WTC11 (cell line): ENCODE data around the gene ZIC5. TPM values are rescaled to one million over a fixed set of nuclear protein-coding genes. Genes with fewer than 3 reads are reported as not detected.

Source experiments
- ATAC-seq: fragments of 200-7000 bp; cut with Tn5 transposase; 2 replicates; pipeline ENCODE4 v1.10.0; 2021; ENCODE audit warnings: mild to moderate bottlenecking, moderate library complexity
- CTCF ChIA-PET: fragments of 300-600 bp; sonication (Branson Sonifier 250); formaldehyde crosslinking; loops from one replicate; lab custom pipeline; 2021; ENCODE audit warnings: antibody characterized with exemption; lab: Charles Lee
- POLR2A ChIA-PET: fragments of 350-600 bp; sonication (Branson Sonifier 250); formaldehyde crosslinking; loops from one replicate; lab custom pipeline; 2021; ENCODE audit warnings: antibody characterized with exemption; lab: Charles Lee
- DNase-seq: peaks from one replicate; pipeline ENCODE4 v3.0.0; 2021; ENCODE audit warnings: low spot score
- H3K27ac Mint-ChIP-seq: 2 replicates; pipeline ENCODE4 v1.8.0; 2021; ENCODE audit warnings: mixed read lengths
- H3K27me3 Mint-ChIP-seq: 2 replicates; pipeline ENCODE4 v1.8.0; 2021; ENCODE audit warnings: low read depth, mild to moderate bottlenecking, moderate library complexity, mixed read lengths
- H3K36me3 Mint-ChIP-seq: 2 replicates; pipeline ENCODE4 v1.8.0; 2021; ENCODE audit warnings: mixed read lengths
- H3K4me1 Mint-ChIP-seq: 2 replicates; pipeline ENCODE4 v1.8.0; 2022; ENCODE audit warnings: mixed read lengths
- H3K4me3 Mint-ChIP-seq: 2 replicates; pipeline ENCODE4 v1.8.0; 2021; ENCODE audit warnings: mild to moderate bottlenecking, moderate library complexity, mixed read lengths
- H3K9me3 Mint-ChIP-seq: 2 replicates; pipeline ENCODE4 v1.8.0; 2021; ENCODE audit warnings: mixed read lengths
- CBFB ChIP-seq: sonication (generic); formaldehyde crosslinking; IDR thresholded peaks from 2 replicates; pipeline ENCODE4 v1.8.1; 2022; ENCODE audit warnings: mild to moderate bottlenecking, low read depth, missing genetic modification reagents
- CREB1 ChIP-seq: sonication (generic); formaldehyde crosslinking; IDR thresholded peaks from 2 replicates; pipeline ENCODE4 v1.8.0; 2023; ENCODE audit warnings: mild to moderate bottlenecking, missing genetic modification reagents
- CREM ChIP-seq: sonication (generic); formaldehyde crosslinking; IDR thresholded peaks from 2 replicates; pipeline ENCODE4 v1.8.1; 2022; ENCODE audit warnings: mild to moderate bottlenecking, missing genetic modification reagents, moderate library complexity
- EMX1 ChIP-seq: fragments of 250-450 bp; sonication (Bioruptor Pico); IDR thresholded peaks from 2 replicates; pipeline ENCODE4 v1.8.0; 2021; ENCODE audit warnings: mild to moderate bottlenecking
- FOXJ3 ChIP-seq: sonication (generic); formaldehyde crosslinking; IDR thresholded peaks from 2 replicates; pipeline ENCODE4 v1.9.0; 2021; ENCODE audit warnings: missing genetic modification reagents, mild to moderate bottlenecking, borderline replicate concordance
- GRHL2 ChIP-seq: fragments of 250-450 bp; sonication (Bioruptor Pico); IDR thresholded peaks from 2 replicates; pipeline ENCODE4 v1.8.0; 2022; ENCODE audit warnings: mild to moderate bottlenecking, moderate library complexity; ENCODE audit not compliant: insufficient replicate concordance, severe bottlenecking
- JUN ChIP-seq: sonication (generic); formaldehyde crosslinking; IDR thresholded peaks from 2 replicates; pipeline ENCODE4 v1.8.0; 2023; ENCODE audit warnings: mild to moderate bottlenecking, missing genetic modification reagents
- MXD4 ChIP-seq: fragments of 250-450 bp; sonication (Bioruptor Pico); IDR thresholded peaks from 2 replicates; pipeline ENCODE4 v1.8.0; 2021; ENCODE audit warnings: mild to moderate bottlenecking, moderate library complexity, borderline replicate concordance
- NFATC4 ChIP-seq: fragments of 250-450 bp; sonication (Bioruptor Pico); IDR thresholded peaks from 2 replicates; pipeline ENCODE4 v1.9.0; 2021; ENCODE audit warnings: mild to moderate bottlenecking
- NR1H2 ChIP-seq: sonication (generic); formaldehyde crosslinking; IDR thresholded peaks from 2 replicates; pipeline ENCODE4 v1.9.0; 2021; ENCODE audit warnings: mild to moderate bottlenecking, moderate library complexity, missing genetic modification reagents
- NR3C1 ChIP-seq: sonication (generic); formaldehyde crosslinking; conservative IDR thresholded peaks from 2 replicates; pipeline ENCODE4 v1.8.1; 2023; ENCODE audit warnings: low read depth, mild to moderate bottlenecking, missing genetic modification reagents
- RELA ChIP-seq: sonication (generic); formaldehyde crosslinking; IDR thresholded peaks from 2 replicates; pipeline ENCODE4 v1.8.1; 2022; ENCODE audit warnings: missing genetic modification reagents, mild to moderate bottlenecking, borderline replicate concordance
- TEAD1 ChIP-seq: sonication (generic); formaldehyde crosslinking; IDR thresholded peaks from 2 replicates; pipeline ENCODE4 v1.8.0; 2022; ENCODE audit warnings: mild to moderate bottlenecking, missing genetic modification reagents
- TEAD4 ChIP-seq: sonication (generic); formaldehyde crosslinking; IDR thresholded peaks from 2 replicates; pipeline ENCODE4 v1.8.0; 2022; ENCODE audit warnings: mild to moderate bottlenecking, missing genetic modification reagents
- TP53 ChIP-seq: sonication (generic); formaldehyde crosslinking; IDR thresholded peaks from 2 replicates; pipeline ENCODE4 v1.8.1; 2023; ENCODE audit warnings: mild to moderate bottlenecking, missing genetic modification reagents
- ZBTB21 ChIP-seq: sonication (generic); formaldehyde crosslinking; IDR thresholded peaks from 2 replicates; pipeline ENCODE4 v1.8.1; 2023; ENCODE audit warnings: mild to moderate bottlenecking, missing genetic modification reagents, borderline replicate concordance
- ZNF121 ChIP-seq: sonication (generic); formaldehyde crosslinking; IDR thresholded peaks from 2 replicates; pipeline ENCODE4 v1.8.0; 2023; ENCODE audit warnings: missing genetic modification reagents
- ZNF317 ChIP-seq: sonication (generic); formaldehyde crosslinking; IDR thresholded peaks from 2 replicates; pipeline ENCODE4 v1.8.1; 2023; ENCODE audit warnings: low read depth, mild to moderate bottlenecking, moderate library complexity, missing genetic modification reagents, borderline replicate concordance
- ZNF512 ChIP-seq: sonication (generic); formaldehyde crosslinking; IDR thresholded peaks from 2 replicates; pipeline ENCODE4 v1.8.1; 2022; ENCODE audit warnings: missing genetic modification reagents, borderline replicate concordance
- total RNA-seq: library from RNA; stranded (reverse); gene quantifications from 3 replicates; pipeline ENCODE4 v1.2.3, GENCODE V29; 2021
- TF ChIP-seq, protein P1 (sequence below): fragments of 250-450 bp; sonication (Bioruptor Pico); IDR thresholded peaks from 2 replicates; pipeline ENCODE4 v1.8.0; 2021; ENCODE audit warnings: mild to moderate bottlenecking
- TF ChIP-seq, protein P2 (sequence below): fragments of 250-450 bp; sonication (Bioruptor Pico); conservative IDR thresholded peaks from 2 replicates; pipeline ENCODE4 v1.9.0; 2021; ENCODE audit warnings: mild to moderate bottlenecking
- TF ChIP-seq, protein P3 (sequence below): sonication (generic); formaldehyde crosslinking; IDR thresholded peaks from 2 replicates; pipeline ENCODE4 v1.8.1; 2023; ENCODE audit warnings: mild to moderate bottlenecking, missing genetic modification reagents

Gene ZIC5
- total RNA-seq, 1 experiment from 2014 or later = 46.4 TPM

GRCh38 chr13:99926014-99926731, 45.4 kb downstream of the ZIC5 start:
- no peak overlapping the region; the same call in 1 of the 2 replicates for H3K27ac Mint-ChIP-seq
- peaks cover 5% of the 10 kb centered on the region for H3K9me3 Mint-ChIP-seq
- ChIA-PET CTCF (interaction anchor here (1.0 to 2.3 kb wide), 6 partner anchors 10 to 270 kb away, joined by 3 to 21 read pairs (median 4); no protein-coding TSS in a partner anchor), POLR2A (no interaction called here)
- H3K27me3 Mint-ChIP-seq = no peaks in the 10 kb centered on the region
- H3K4me1 Mint-ChIP-seq = peaks cover 22% of the 10 kb centered on the region
- no peak overlapping the region for H3K4me3 Mint-ChIP-seq
- TF ChIP-seq, protein P1, sequence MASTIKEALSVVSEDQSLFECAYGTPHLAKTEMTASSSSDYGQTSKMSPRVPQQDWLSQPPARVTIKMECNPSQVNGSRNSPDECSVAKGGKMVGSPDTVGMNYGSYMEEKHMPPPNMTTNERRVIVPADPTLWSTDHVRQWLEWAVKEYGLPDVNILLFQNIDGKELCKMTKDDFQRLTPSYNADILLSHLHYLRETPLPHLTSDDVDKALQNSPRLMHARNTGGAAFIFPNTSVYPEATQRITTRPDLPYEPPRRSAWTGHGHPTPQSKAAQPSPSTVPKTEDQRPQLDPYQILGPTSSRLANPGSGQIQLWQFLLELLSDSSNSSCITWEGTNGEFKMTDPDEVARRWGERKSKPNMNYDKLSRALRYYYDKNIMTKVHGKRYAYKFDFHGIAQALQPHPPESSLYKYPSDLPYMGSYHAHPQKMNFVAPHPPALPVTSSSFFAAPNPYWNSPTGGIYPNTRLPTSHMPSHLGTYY (CRISPR knock-in tag) = no peak
- TF ChIP-seq ZNF512 = no peak
- TF ChIP-seq ZNF121 (CRISPR knock-in tag) = no peak
- TF ChIP-seq FOXJ3 (CRISPR knock-in tag) = no peak
- TF ChIP-seq NR1H2 (CRISPR knock-in tag) = no peak
- TF ChIP-seq NR3C1 (CRISPR knock-in tag) = no peak
- TF ChIP-seq ZNF317 (CRISPR knock-in tag) = no peak
- no peak for TF ChIP-seq EMX1
- no peak for TF ChIP-seq JUN (CRISPR knock-in tag)
- TF ChIP-seq CBFB (CRISPR knock-in tag) = no peak
- no peak for TF ChIP-seq GRHL2
- TF ChIP-seq NFATC4 (CRISPR knock-in tag) = no peak
- TF ChIP-seq TP53 = no peak
- no peak for TF ChIP-seq MXD4 (CRISPR knock-in tag)
- DNase-seq = no peak
- H3K36me3 Mint-ChIP-seq = no peaks in the 10 kb centered on the region
- 0 out of 2 replicates have a peak, but pooled peaks have one; percentile 20 for ATAC-seq

- no peaks in the 10 kb centered on the region for H3K36me3 Mint-ChIP-seq
- POLR2A ChIA-PET = no interaction called here
- H3K4me3 Mint-ChIP-seq = no peak overlapping the region
- TF ChIP-seq TEAD4 (CRISPR knock-in tag) (no peak), NFATC4 (CRISPR knock-in tag) (no peak), RELA (no peak), NR3C1 (CRISPR knock-in tag) (no peak), ZNF512 (no peak), CREB1 (CRISPR knock-in tag) (no peak), TEAD1 (no peak), CREM (CRISPR knock-in tag) (no peak), TP53 (no peak), ZNF121 (CRISPR knock-in tag) (no peak), ZBTB21 (CRISPR knock-in tag) (no peak)
- TF ChIP-seq, protein P2, sequence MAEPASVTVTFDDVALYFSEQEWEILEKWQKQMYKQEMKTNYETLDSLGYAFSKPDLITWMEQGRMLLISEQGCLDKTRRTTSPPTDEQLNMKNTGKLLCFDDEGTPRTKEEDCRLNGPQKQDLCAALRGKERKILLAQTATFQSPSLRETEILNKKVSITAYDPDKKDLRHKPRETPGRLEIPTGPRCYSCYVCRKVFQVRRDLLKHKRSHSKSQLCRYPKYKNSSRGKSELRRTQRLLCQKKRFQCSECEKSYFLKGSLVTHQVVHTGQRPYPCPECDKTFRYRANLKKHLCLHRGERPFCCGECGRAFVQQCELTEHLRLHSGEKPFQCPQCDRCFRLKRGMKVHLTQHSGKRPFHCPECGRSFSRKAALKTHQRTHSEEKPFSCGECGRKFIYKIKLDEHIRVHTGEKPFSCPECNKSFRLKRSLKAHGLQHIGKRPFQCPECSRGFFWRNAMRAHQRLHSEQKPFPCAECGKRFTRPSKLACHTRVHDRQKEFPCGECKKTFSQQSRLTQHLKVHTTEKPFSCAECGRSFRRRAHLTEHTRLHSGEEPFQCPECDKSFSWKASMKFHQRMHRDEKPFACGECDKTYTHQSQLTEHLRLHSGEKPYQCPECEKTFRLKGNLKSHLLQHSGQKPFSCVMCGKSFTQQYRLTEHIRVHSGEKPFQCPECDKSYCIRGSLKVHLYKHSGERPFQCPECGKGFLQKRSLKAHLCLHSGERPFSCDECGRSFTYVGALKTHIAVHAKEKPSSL = no peak
- TF ChIP-seq, protein P3, sequence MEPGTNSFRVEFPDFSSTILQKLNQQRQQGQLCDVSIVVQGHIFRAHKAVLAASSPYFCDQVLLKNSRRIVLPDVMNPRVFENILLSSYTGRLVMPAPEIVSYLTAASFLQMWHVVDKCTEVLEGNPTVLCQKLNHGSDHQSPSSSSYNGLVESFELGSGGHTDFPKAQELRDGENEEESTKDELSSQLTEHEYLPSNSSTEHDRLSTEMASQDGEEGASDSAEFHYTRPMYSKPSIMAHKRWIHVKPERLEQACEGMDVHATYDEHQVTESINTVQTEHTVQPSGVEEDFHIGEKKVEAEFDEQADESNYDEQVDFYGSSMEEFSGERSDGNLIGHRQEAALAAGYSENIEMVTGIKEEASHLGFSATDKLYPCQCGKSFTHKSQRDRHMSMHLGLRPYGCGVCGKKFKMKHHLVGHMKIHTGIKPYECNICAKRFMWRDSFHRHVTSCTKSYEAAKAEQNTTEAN = no peak
- peaks cover 12% of the 10 kb centered on the region for H3K4me1 Mint-ChIP-seq
- DNase-seq = no peak
- CTCF ChIA-PET = interaction anchor here (0.6 to 2.6 kb wide), 2 partner anchors 11 to 529 kb away, joined by 3 to 11 read pairs; no protein-coding TSS in a partner anchor
- ATAC-seq = no peak
- no peaks in the 10 kb centered on the region for H3K27me3 Mint-ChIP-seq
- H3K9me3 Mint-ChIP-seq = peaks cover 5% of the 10 kb centered on the region
- no peak overlapping the region for H3K27ac Mint-ChIP-seq
Measured at GRCh38 chr13:99923877-99924582, 47.5 kb downstream of the ZIC5 start.
